Endothelial cell of umbilical vein (primary cell): Measurements from ENCODE around the gene SOX10. TPM values are rescaled to one million over a fixed set of nuclear protein-coding genes. Genes with fewer than 3 reads are reported as not detected.

Experiments
- BruUV-seq: library from RNA; stranded (reverse); fragments of 400-500 nt; replicated peaks from 2 replicates; lab custom pipeline; 2021; lab: Mats Ljungman, UMichigan
- CTCF ChIA-PET: fragments of 300-600, 350-600 bp; sonication (Branson Sonifier 250); formaldehyde crosslinking; loops from one replicate; lab custom pipeline; 2021; ENCODE audit warnings: antibody characterized with exemption, inconsistent platforms; lab: Charles Lee
- POLR2A ChIA-PET: fragments of 300-600, 350-600 bp; sonication (Branson Sonifier 250); formaldehyde crosslinking; loops from one replicate; lab custom pipeline; 2021; ENCODE audit warnings: antibody characterized with exemption, inconsistent platforms; lab: Charles Lee
- DNase-seq: peaks from one replicate; pipeline ENCODE4 v3.0.0-alpha.2; 2011; ENCODE audit warnings: low read depth, low spot score
- FAIRE-seq: peaks from 2 replicates; lab custom pipeline; 2011; peaks lifted over from hg19 to GRCh38; lab: Jason Lieb, UNC
- H2AFZ ChIP-seq: 2 replicates; pipeline ENCODE4 v1.6.0; 2012; ENCODE audit warnings: low read depth, low read length, control low read depth, inconsistent platforms
- H3K27ac ChIP-seq: 2 replicates; pipeline ENCODE4 v1.5.1; 2011; ENCODE audit warnings: low read depth, mild to moderate bottlenecking, control low read depth, low read length, moderate library complexity; ENCODE audit not compliant: insufficient read depth
- H3K27me3 ChIP-seq, 2 experiments: 2 replicates each; pipeline versions ENCODE4 v1.6.0 to v1.6.1; 2011; ENCODE audit warnings: low read length in 2 of 2, mixed read lengths in 1 of 2; ENCODE audit not compliant: control insufficient read depth in 2 of 2, insufficient read depth in 2 of 2
- H3K36me3 ChIP-seq, 2 experiments: 2 replicates in 1 of 2; 3 replicates in 1 of 2; pipeline ENCODE4 v1.5.1; 2011; ENCODE audit warnings: low read length in 2 of 2, mild to moderate bottlenecking in 1 of 2, moderate library complexity in 1 of 2; ENCODE audit not compliant: control insufficient read depth in 2 of 2, insufficient read depth in 2 of 2; ENCODE audit errors: extremely low read depth in 1 of 2
- H3K4me1 ChIP-seq: 3 replicates; pipeline ENCODE4 v1.5.1; 2011; ENCODE audit warnings: mild to moderate bottlenecking, low read length; ENCODE audit not compliant: control insufficient read depth, insufficient read depth; ENCODE audit errors: extremely low read depth
- H3K4me2 ChIP-seq: 2 replicates; pipeline ENCODE4 v1.6.1; 2011; ENCODE audit warnings: low read length, control low read depth, mixed read lengths; ENCODE audit not compliant: insufficient read depth
- H3K4me3 ChIP-seq, 3 experiments: fragments of 200-600 bp in 1 of 3; sonication (generic), shearing (Covaris generic) in 1 of 3; replicated peaks in 1 of 3; 2 replicates each; pipeline ENCODE4 v1.5.1; 2011 to 2016; ENCODE audit warnings: control low read depth in 3 of 3, low read length in 3 of 3, mild to moderate bottlenecking in 2 of 3, inconsistent platforms in 1 of 3, low read depth in 1 of 3, moderate library complexity in 1 of 3; ENCODE audit not compliant: insufficient read depth in 1 of 3
- H3K79me2 ChIP-seq: 2 replicates; pipeline ENCODE4 v1.6.0; 2012; ENCODE audit warnings: low read length, inconsistent platforms; ENCODE audit not compliant: control insufficient read depth, insufficient read depth
- H3K9ac ChIP-seq: replicated peaks from 2 replicates; pipeline ENCODE3; 2011; ENCODE audit warnings: low read length, control low read depth; ENCODE audit not compliant: insufficient read depth; ENCODE audit errors: extremely low read depth
- H3K9me1 ChIP-seq: replicated peaks from 3 replicates; pipeline ENCODE4 v1.6.0; 2011; ENCODE audit warnings: mild to moderate bottlenecking, low read length; ENCODE audit not compliant: control insufficient read depth, insufficient read depth; ENCODE audit errors: extremely low read depth
- H3K9me3 ChIP-seq: replicated peaks from 2 replicates; pipeline ENCODE4 v1.5.1; 2012; ENCODE audit warnings: low read length, inconsistent platforms; ENCODE audit not compliant: control insufficient read depth, insufficient read depth
- H4K20me1 ChIP-seq: replicated peaks from 2 replicates; pipeline ENCODE3; 2011; ENCODE audit warnings: mild to moderate bottlenecking, low read length; ENCODE audit not compliant: control insufficient read depth, insufficient read depth; ENCODE audit errors: extremely low read depth
- EZH2 ChIP-seq: IDR thresholded peaks from 2 replicates; pipeline ENCODE4 v1.6.1; 2012; ENCODE audit warnings: borderline replicate concordance, low read depth, mild to moderate bottlenecking, moderate library complexity, low read length, inconsistent platforms; ENCODE audit not compliant: severe bottlenecking
- FOS ChIP-seq: IDR thresholded peaks from 2 replicates; pipeline ENCODE4 v1.6.1; 2011; ENCODE audit warnings: mild to moderate bottlenecking, low read length, moderate library complexity, borderline replicate concordance; ENCODE audit not compliant: insufficient read depth
- GATA2 ChIP-seq: IDR thresholded peaks from 2 replicates; pipeline ENCODE4 v1.7.0; 2011; ENCODE audit warnings: low read depth, mild to moderate bottlenecking, moderate library complexity, mixed read lengths, low read length; ENCODE audit not compliant: insufficient read length, insufficient read depth
- JUN ChIP-seq: IDR thresholded peaks from 2 replicates; pipeline ENCODE4 v1.6.1; 2011; ENCODE audit warnings: borderline replicate concordance, low read depth; ENCODE audit not compliant: insufficient read length, insufficient read depth
- MYC ChIP-seq: IDR thresholded peaks from one replicate; pipeline ENCODE4 v1.6.1; 2011; ENCODE audit warnings: mild to moderate bottlenecking, low read depth, low read length
- POLR2A ChIP-seq: IDR thresholded peaks from 2 replicates; pipeline ENCODE4 v1.6.1; 2012; ENCODE audit warnings: low read depth, mild to moderate bottlenecking, control low read depth, low read length
- POLR2AphosphoS5 ChIP-seq: IDR thresholded peaks from 2 replicates; pipeline ENCODE4 v1.6.1; 2012; ENCODE audit warnings: low read depth, mild to moderate bottlenecking, control low read depth, low read length, moderate library complexity; ENCODE audit not compliant: insufficient read depth
- dilution Hi-C: fragments of 300-500 bp; cut with MboI; formaldehyde crosslinking; loops from one replicate; pipeline ENCODE4 v1.15.0; 2019; ENCODE audit warnings: low sequenced_read_pairs; ENCODE audit not compliant: extremely low pct_ligation_motif_present
- intact Hi-C: fragments of 100-400 bp; cut with micrococcal nuclease; formaldehyde crosslinking; loops from one replicate; pipeline ENCODE4 v1.10.0; 2022
- polyA plus RNA-seq, 4 experiments: library from polyadenylated mRNA; depleted of rRNA in 3 of 4; stranded (reverse) in 3 of 4; unstranded in 1 of 4; fragments of >200 nt; gene quantifications; 2 replicates each; pipeline versions ENCODE4 v1.2.1 to v1.2.3, GENCODE V29; 2011 to 2012; ENCODE audit warnings: missing spikeins in 1 of 4
- total RNA-seq: library from RNA; stranded (reverse); gene quantifications from 2 replicates; pipeline ENCODE4 v1.2.3, GENCODE V29; 2021
- TF ChIP-seq, protein P1 (sequence below), 2 donors: IDR thresholded peaks; 1 replicate in 1 of 2; 2 replicates in 1 of 2; pipeline ENCODE4 v1.5.1; 2011; ENCODE audit warnings: low read length in 2 of 2, mild to moderate bottlenecking in 2 of 2, moderate library complexity in 2 of 2, control low read depth in 1 of 2, inconsistent platforms in 1 of 2, low read depth in 1 of 2; ENCODE audit not compliant: insufficient read depth in 1 of 2; ENCODE audit errors: extremely low read depth in 1 of 2
- TF ChIP-seq, protein P2 (sequence below): IDR thresholded peaks from 2 replicates; pipeline ENCODE4 v1.6.1; 2011; ENCODE audit not compliant: insufficient read depth, insufficient read length

The SOX10 gene
- total and polyA plus RNA-seq, 2 donors (not counting 3 experiments of a cell fraction or from before 2014, with no cell fraction given), result not detected

DNA sequence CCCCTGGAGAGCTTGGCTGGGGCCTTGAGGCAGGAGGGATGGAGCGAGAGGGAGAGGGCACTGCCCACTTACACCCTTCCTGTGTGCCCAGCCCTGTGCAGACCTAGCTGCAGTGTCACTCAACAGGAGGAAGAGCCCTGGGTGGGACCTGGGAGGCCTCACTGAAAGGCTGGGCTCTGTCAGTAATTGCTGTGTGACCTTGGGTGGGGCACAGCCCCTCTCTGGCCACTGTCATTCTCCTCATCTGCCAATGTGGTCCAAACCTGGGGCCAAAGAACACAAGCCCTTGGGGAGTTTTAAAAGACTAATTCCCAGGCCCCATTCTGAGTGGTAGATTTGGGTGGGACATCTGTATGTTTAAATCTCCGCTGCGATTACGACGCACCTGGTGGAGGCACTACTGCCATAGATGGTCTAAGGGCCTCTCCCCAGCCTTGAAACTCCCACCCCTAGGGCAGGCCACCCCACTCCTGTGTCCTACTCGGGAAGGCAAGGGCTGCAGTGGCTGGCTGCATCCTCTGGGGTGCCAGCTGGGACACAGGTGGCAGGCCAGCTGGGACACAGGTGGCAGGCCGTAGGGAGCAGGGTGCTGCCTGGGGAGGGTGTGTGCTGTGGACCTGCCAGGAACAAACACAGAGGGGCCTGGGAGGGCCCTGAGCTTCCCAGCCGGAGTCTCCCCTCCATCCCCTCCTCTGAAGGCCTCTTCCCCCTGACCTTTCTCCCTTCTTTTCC is 12.3 kb upstream of the SOX10 start:
- Histone ChIP-seq H2AFZ (no peak overlapping the region), H3K36me3 (no peaks in the 10 kb centered on the region), H3K9ac (no peak overlapping the region), H3K4me3 (no peak overlapping the region), H4K20me1 (no peaks in the 10 kb centered on the region), H3K79me2 (no peaks in the 10 kb centered on the region), H3K9me1 (no peaks in the 10 kb centered on the region), H3K27ac (no peak overlapping the region), H3K4me1 (peaks cover 3% of the 10 kb centered on the region), H3K27me3 (no peaks in the 10 kb centered on the region), H3K4me2 (no peak overlapping the region), H3K9me3 (no peaks in the 10 kb centered on the region)
- ChIA-PET CTCF (interaction anchor here (1.5 kb wide), 1 partner anchor 55 kb away, joined by 3 read pairs; no protein-coding TSS in a partner anchor), POLR2A (no interaction called here)
- intact Hi-C loops (no loop called here), dilution Hi-C loops (no loop called here)
- no TSS peak for BruUV-seq
- TF ChIP-seq, protein P1, sequence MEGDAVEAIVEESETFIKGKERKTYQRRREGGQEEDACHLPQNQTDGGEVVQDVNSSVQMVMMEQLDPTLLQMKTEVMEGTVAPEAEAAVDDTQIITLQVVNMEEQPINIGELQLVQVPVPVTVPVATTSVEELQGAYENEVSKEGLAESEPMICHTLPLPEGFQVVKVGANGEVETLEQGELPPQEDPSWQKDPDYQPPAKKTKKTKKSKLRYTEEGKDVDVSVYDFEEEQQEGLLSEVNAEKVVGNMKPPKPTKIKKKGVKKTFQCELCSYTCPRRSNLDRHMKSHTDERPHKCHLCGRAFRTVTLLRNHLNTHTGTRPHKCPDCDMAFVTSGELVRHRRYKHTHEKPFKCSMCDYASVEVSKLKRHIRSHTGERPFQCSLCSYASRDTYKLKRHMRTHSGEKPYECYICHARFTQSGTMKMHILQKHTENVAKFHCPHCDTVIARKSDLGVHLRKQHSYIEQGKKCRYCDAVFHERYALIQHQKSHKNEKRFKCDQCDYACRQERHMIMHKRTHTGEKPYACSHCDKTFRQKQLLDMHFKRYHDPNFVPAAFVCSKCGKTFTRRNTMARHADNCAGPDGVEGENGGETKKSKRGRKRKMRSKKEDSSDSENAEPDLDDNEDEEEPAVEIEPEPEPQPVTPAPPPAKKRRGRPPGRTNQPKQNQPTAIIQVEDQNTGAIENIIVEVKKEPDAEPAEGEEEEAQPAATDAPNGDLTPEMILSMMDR (IDR thresholded peaks at IDR 0.05; ENCODE audit: extremely low read depth in 1 of 2, insufficient read depth in 1 of 2, low read depth in 1 of 2, low read length in 2 of 2), result no peak
- TF ChIP-seq EZH2 (no peak), POLR2AphosphoS5 (no peak), MYC (no peak), FOS (no peak), JUN (no peak), GATA2 (no peak), POLR2A (no peak)
- TF ChIP-seq, protein P2, sequence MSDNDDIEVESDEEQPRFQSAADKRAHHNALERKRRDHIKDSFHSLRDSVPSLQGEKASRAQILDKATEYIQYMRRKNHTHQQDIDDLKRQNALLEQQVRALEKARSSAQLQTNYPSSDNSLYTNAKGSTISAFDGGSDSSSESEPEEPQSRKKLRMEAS, result no peak
- DNase-seq (no peak), FAIRE-seq (no peak)
